OCI-LY7 (cell line): ENCODE results near the gene RHOU. TPM values are rescaled to one million over a fixed set of nuclear protein-coding genes. Genes with fewer than 3 reads are reported as not detected.

Source experiments
- BruUV-seq: library from RNA; stranded (reverse); fragments of 400-500 nt; replicated peaks from 2 replicates; lab custom pipeline; 2021; lab: Mats Ljungman, UMichigan
- CTCF ChIA-PET: fragments of 300-600 bp; sonication (Branson Sonifier 250); formaldehyde crosslinking; loops from one replicate; lab custom pipeline; 2022; ENCODE audit warnings: antibody characterized with exemption; ENCODE audit not compliant: unreplicated experiment; lab: Charles Lee
- POLR2A ChIA-PET: fragments of 300-600 bp; sonication (Branson Sonifier 250); formaldehyde crosslinking; loops from one replicate; lab custom pipeline; 2022; ENCODE audit warnings: antibody characterized with exemption; lab: Charles Lee
- DNase-seq: peaks from one replicate; pipeline ENCODE4 v3.0.0-alpha.2; 2015; ENCODE audit warnings: low spot score
- H2AFZ ChIP-seq: fragments of 200-600 bp; sonication (generic), shearing (Covaris generic); 2 replicates; pipeline ENCODE4 v1.6.1; 2014; ENCODE audit warnings: mild to moderate bottlenecking, antibody characterized with exemption, low read length, moderate library complexity
- H3K27ac ChIP-seq: fragments of 200-600 bp; sonication (generic); 2 replicates; pipeline ENCODE4 v1.5.1; 2014; ENCODE audit warnings: mixed run types, low read depth, mild to moderate bottlenecking, moderate library complexity, low read length, inconsistent platforms; ENCODE audit not compliant: poor library complexity, severe bottlenecking
- H3K36me3 ChIP-seq: fragments of 200-600 bp; sonication (generic); 2 replicates; pipeline ENCODE4 v1.6.1; 2014; ENCODE audit warnings: mild to moderate bottlenecking, antibody characterized with exemption, low read length, moderate library complexity, mixed read lengths; ENCODE audit not compliant: insufficient read depth
- H3K4me1 ChIP-seq: fragments of 200-600 bp; sonication (generic); 2 replicates; pipeline ENCODE4 v1.5.1; 2014; ENCODE audit warnings: mild to moderate bottlenecking, low read length; ENCODE audit not compliant: insufficient read depth, poor library complexity, severe bottlenecking
- H3K4me2 ChIP-seq: fragments of 200-600 bp; sonication (generic); 2 replicates; pipeline ENCODE4 v1.6.1; 2014; ENCODE audit warnings: mild to moderate bottlenecking, low read length
- H3K4me3 ChIP-seq: fragments of 200-600 bp; sonication (generic); 2 replicates; pipeline ENCODE4 v1.5.1; 2014; ENCODE audit warnings: mild to moderate bottlenecking, low read depth, low read length; ENCODE audit not compliant: poor library complexity, severe bottlenecking
- H3K79me2 ChIP-seq: fragments of 200-600 bp; sonication (generic); 2 replicates; pipeline ENCODE4 v1.6.1; 2016; ENCODE audit warnings: low read depth, mild to moderate bottlenecking, low read length, moderate library complexity, mixed read lengths; ENCODE audit not compliant: insufficient read depth
- H3K9me2 ChIP-seq: fragments of 200-600 bp; sonication (generic); 2 replicates; pipeline ENCODE4 v1.6.1; 2016; ENCODE audit warnings: mild to moderate bottlenecking, low read length, mixed read lengths; ENCODE audit not compliant: insufficient read depth
- H3K9me3 ChIP-seq: fragments of 200-600 bp; sonication (generic); 2 replicates; pipeline ENCODE4 v1.6.1; 2014; ENCODE audit warnings: mild to moderate bottlenecking, mixed run types, low read length, mixed read lengths
- H4K20me1 ChIP-seq: fragments of 200-600 bp; sonication (generic); 2 replicates; pipeline ENCODE4 v1.6.1; 2014; ENCODE audit warnings: mild to moderate bottlenecking, antibody characterized with exemption, low read length, moderate library complexity, mixed read lengths; ENCODE audit not compliant: insufficient read depth
- EZH2phosphoT487 ChIP-seq: fragments of 200-600 bp; sonication (generic); IDR thresholded peaks from 2 replicates; pipeline ENCODE4 v1.6.1; 2018; ENCODE audit warnings: low read depth, borderline replicate concordance, mild to moderate bottlenecking, mixed run types, antibody characterized with exemption, low read length, moderate library complexity, mixed read lengths
- intact Hi-C: fragments of 100-400 bp; cut with micrococcal nuclease; formaldehyde crosslinking; loops from one replicate; pipeline ENCODE4 v1.10.0; 2022; ENCODE audit not compliant: unreplicated experiment
- total RNA-seq, 2 experiments: library from RNA; depleted of rRNA in 1 of 2; stranded (reverse); fragments of >200 nt in 1 of 2; shearing (Covaris generic) in 1 of 2; gene quantifications; 2 replicates each; pipeline ENCODE4 v1.2.3, GENCODE V29; 2014 to 2022
- TF ChIP-seq, protein P1 (sequence below): fragments of 200-600 bp; sonication (generic); conservative IDR thresholded peaks from 2 replicates; pipeline ENCODE4 v1.5.1; 2014; ENCODE audit warnings: mild to moderate bottlenecking, antibody characterized with exemption, low read length, moderate library complexity, mixed read lengths

The RHOU gene
- total RNA-seq, 2 experiments from 2014 or later, result not detected

- no peaks in the 10 kb centered on the region for H4K20me1 ChIP-seq
- no peak for DNase-seq
- H3K79me2 ChIP-seq, result no peaks in the 10 kb centered on the region
- no TSS peak for BruUV-seq
- H3K4me3 ChIP-seq, result no peak overlapping the region
- H3K36me3 ChIP-seq, result no peaks in the 10 kb centered on the region
- H3K27ac ChIP-seq, result no peak overlapping the region
- H3K4me1 ChIP-seq, result no peaks in the 10 kb centered on the region
- TF ChIP-seq EZH2phosphoT487, result no peak
- TF ChIP-seq, protein P1, sequence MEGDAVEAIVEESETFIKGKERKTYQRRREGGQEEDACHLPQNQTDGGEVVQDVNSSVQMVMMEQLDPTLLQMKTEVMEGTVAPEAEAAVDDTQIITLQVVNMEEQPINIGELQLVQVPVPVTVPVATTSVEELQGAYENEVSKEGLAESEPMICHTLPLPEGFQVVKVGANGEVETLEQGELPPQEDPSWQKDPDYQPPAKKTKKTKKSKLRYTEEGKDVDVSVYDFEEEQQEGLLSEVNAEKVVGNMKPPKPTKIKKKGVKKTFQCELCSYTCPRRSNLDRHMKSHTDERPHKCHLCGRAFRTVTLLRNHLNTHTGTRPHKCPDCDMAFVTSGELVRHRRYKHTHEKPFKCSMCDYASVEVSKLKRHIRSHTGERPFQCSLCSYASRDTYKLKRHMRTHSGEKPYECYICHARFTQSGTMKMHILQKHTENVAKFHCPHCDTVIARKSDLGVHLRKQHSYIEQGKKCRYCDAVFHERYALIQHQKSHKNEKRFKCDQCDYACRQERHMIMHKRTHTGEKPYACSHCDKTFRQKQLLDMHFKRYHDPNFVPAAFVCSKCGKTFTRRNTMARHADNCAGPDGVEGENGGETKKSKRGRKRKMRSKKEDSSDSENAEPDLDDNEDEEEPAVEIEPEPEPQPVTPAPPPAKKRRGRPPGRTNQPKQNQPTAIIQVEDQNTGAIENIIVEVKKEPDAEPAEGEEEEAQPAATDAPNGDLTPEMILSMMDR, result no peak
- no peaks in the 10 kb centered on the region for H3K9me2 ChIP-seq
- no peak overlapping the region for H3K4me2 ChIP-seq
- H3K9me3 ChIP-seq, result no peaks in the 10 kb centered on the region
- POLR2A ChIA-PET, result interaction anchor here (0.6 kb wide), 1 partner anchor 776 kb away, joined by 4 read pairs; no protein-coding TSS in a partner anchor
- intact Hi-C loops, result no loop called here
- H2AFZ ChIP-seq, result no peak overlapping the region
- CTCF ChIA-PET, result no interaction called here
Measured at GRCh38 chr1:228744356-228744755, 9.1 kb downstream of the RHOU start.

DNA sequence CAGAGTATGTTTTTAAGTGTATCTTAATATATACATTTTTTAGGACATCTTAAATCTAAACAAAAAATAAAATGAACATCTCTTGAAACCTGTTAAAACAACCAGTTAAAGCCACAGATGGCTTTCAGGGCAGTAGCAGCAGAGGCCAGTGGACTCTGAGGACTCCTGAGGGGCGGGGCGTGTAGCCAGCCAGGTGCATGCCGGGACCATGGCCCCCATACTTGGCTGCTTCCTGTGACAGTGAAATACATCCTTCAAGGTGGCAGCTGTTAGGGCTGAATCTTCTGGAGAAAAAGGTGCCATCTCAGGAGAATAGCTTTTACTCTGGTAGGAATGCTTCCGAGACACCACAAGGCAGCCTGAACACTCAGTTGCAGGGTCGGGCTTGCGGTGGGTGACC is 9.6 kb downstream of the RHOU start:
- no peak for DNase-seq
- ChIA-PET POLR2A (interaction anchor here (0.6 kb wide), 1 partner anchor 775 kb away, joined by 4 read pairs; no protein-coding TSS in a partner anchor), CTCF (no interaction called here)
- no peak overlapping the region for H2AFZ ChIP-seq
- no peak overlapping the region for H3K27ac ChIP-seq
- H4K20me1 ChIP-seq, result no peaks in the 10 kb centered on the region
- intact Hi-C loops, result no loop called here
- BruUV-seq, result no TSS peak
- H3K9me3 ChIP-seq, result no peaks in the 10 kb centered on the region
- TF ChIP-seq, protein P1, result no peak
- TF ChIP-seq EZH2phosphoT487, result no peak
- H3K36me3 ChIP-seq, result no peaks in the 10 kb centered on the region
- no peaks in the 10 kb centered on the region for H3K79me2 ChIP-seq
- no peak overlapping the region for H3K4me3 ChIP-seq
- H3K4me1 ChIP-seq, result no peaks in the 10 kb centered on the region
- no peak overlapping the region for H3K4me2 ChIP-seq
- no peaks in the 10 kb centered on the region for H3K9me2 ChIP-seq

DNA sequence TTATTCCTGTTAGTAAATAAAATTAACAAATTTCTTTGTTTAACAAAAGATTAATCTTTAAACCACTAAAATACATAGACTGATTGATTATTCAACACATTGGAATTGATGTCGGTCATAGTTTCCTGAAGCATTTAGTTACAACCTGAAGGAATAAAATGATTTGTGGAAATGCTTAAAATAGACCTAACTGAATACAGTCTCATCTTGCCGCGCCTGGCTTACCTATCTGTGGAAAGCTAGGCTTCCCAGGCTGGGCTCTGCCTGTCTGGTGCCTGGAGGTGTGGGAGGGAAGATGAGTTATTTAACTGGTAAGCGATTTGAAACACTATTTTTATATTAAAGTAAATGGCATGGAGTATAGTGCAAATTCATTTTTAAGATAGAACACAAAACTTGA is 10.2 kb downstream of the RHOU start:
- no TSS peak for BruUV-seq
- ChIA-PET CTCF (no interaction called here), POLR2A (no interaction called here)
- Histone ChIP-seq H3K4me2 (no peak overlapping the region), H2AFZ (no peak overlapping the region), H3K9me3 (no peaks in the 10 kb centered on the region), H3K4me3 (no peak overlapping the region), H3K4me1 (no peaks in the 10 kb centered on the region), H3K79me2 (no peaks in the 10 kb centered on the region), H3K27ac (no peak overlapping the region), H3K36me3 (no peaks in the 10 kb centered on the region), H4K20me1 (no peaks in the 10 kb centered on the region), H3K9me2 (no peaks in the 10 kb centered on the region)
- no peak for TF ChIP-seq EZH2phosphoT487
- TF ChIP-seq, protein P1, result no peak
- intact Hi-C loops, result no loop called here
- DNase-seq, result no peak
